H1 (cell line): ENCODE measurements around the gene ALDOA. TPM values are rescaled to one million over a fixed set of nuclear protein-coding genes. Genes with fewer than 3 reads are reported as not detected.

ENCODE experiments used
- CTCF ChIA-PET: fragments of 300-600 bp; sonication (Branson Sonifier 250); formaldehyde crosslinking; loops from one replicate; lab custom pipeline; 2021; ENCODE audit not compliant: partially characterized antibody; lab: Charles Lee
- POLR2A ChIA-PET: fragments of 300-600 bp; sonication (Branson Sonifier 250); formaldehyde crosslinking; loops from one replicate; lab custom pipeline; 2021; ENCODE audit warnings: inconsistent platforms; ENCODE audit not compliant: partially characterized antibody; lab: Charles Lee
- DNase-seq, 2 experiments: peaks; one replicate each; pipeline versions ENCODE4 v3.0.0 to v3.0.0-alpha.2; 2010 to 2022; ENCODE audit warnings: low spot score in 2 of 2, low read depth in 1 of 2, mixed read lengths in 1 of 2
- FAIRE-seq: peaks from 2 replicates; lab custom pipeline; 2011; peaks lifted over from hg19 to GRCh38; lab: Jason Lieb, UNC
- H2AFZ ChIP-seq: 2 replicates; pipeline ENCODE4 v1.8.1; 2012; ENCODE audit warnings: low read length, inconsistent platforms
- H2AK5ac ChIP-seq: 2 replicates; pipeline ENCODE4 v1.6.1; 2013; ENCODE audit warnings: low read depth, low read length
- H2BK120ac ChIP-seq: replicated peaks from 2 replicates; pipeline ENCODE3; 2013; ENCODE audit warnings: low read depth, low read length, inconsistent platforms
- H2BK12ac ChIP-seq: 2 replicates; pipeline ENCODE4 v1.6.1; 2013; ENCODE audit warnings: low read depth, low read length
- H2BK15ac ChIP-seq: 2 replicates; pipeline ENCODE4 v1.6.1; 2013; ENCODE audit warnings: low read length
- H2BK20ac ChIP-seq: 2 replicates; pipeline ENCODE4 v1.6.1; 2013; ENCODE audit warnings: low read length
- H2BK5ac ChIP-seq: 2 replicates; pipeline ENCODE4 v1.6.1; 2013; ENCODE audit warnings: low read depth, low read length
- H3K14ac ChIP-seq: 2 replicates; pipeline ENCODE4 v1.6.1; 2013; ENCODE audit warnings: inconsistent platforms; ENCODE audit not compliant: insufficient read length
- H3K18ac ChIP-seq: 2 replicates; pipeline ENCODE4 v1.6.1; 2013; ENCODE audit warnings: low read length; ENCODE audit errors: extremely low read depth
- H3K23ac ChIP-seq: 2 replicates; pipeline ENCODE4 v1.6.1; 2013; ENCODE audit warnings: inconsistent platforms; ENCODE audit not compliant: insufficient read length
- H3K23me2 ChIP-seq: 2 replicates; pipeline ENCODE4 v1.6.1; 2013; ENCODE audit warnings: low read depth, low read length
- H3K27ac ChIP-seq: 2 replicates; pipeline ENCODE4 v1.6.1; 2011; ENCODE audit warnings: low read depth, low read length, inconsistent platforms
- H3K27me3 ChIP-seq, 4 experiments: replicated peaks in 1 of 4; 1 replicate in 1 of 4; 2 replicates in 3 of 4; pipeline versions ENCODE4 v1.6.1 to v1.8.1; 2011 to 2013; ENCODE audit warnings: low read length in 3 of 4, mild to moderate bottlenecking in 3 of 4, inconsistent platforms in 2 of 4, mixed read lengths in 2 of 4, moderate library complexity in 1 of 4; ENCODE audit not compliant: control insufficient read depth in 3 of 4, insufficient read depth in 3 of 4; ENCODE audit errors: extremely low read depth in 1 of 4
- H3K36me3 ChIP-seq, 4 experiments: 2 replicates each; pipeline versions ENCODE4 v1.6.1 to v1.8.1; 2011 to 2013; ENCODE audit warnings: mild to moderate bottlenecking in 4 of 4, low read length in 3 of 4, moderate library complexity in 2 of 4, control low read depth in 1 of 4, inconsistent platforms in 1 of 4; ENCODE audit not compliant: insufficient read depth in 4 of 4, control insufficient read depth in 2 of 4
- H3K4ac ChIP-seq: replicated peaks from 2 replicates; pipeline ENCODE3; 2013; ENCODE audit warnings: low read length, low read depth, mixed read lengths, inconsistent platforms; ENCODE audit not compliant: insufficient read length
- H3K4me1 ChIP-seq, 4 experiments: replicated peaks in 1 of 4; 1 replicate in 1 of 4; 2 replicates in 3 of 4; pipeline versions ENCODE4 v1.6.1 to v1.8.1; 2011 to 2013; ENCODE audit warnings: low read length in 3 of 4, inconsistent platforms in 2 of 4, mixed read lengths in 1 of 4; ENCODE audit not compliant: insufficient read depth in 4 of 4, control insufficient read depth in 3 of 4
- H3K4me2 ChIP-seq, 2 experiments: 2 replicates each; pipeline versions ENCODE4 v1.6.1 to v1.8.1; 2011 to 2013; ENCODE audit warnings: low read depth in 2 of 2, low read length in 2 of 2, control low read depth in 1 of 2, inconsistent platforms in 1 of 2, mild to moderate bottlenecking in 1 of 2; ENCODE audit not compliant: insufficient read depth in 1 of 2
- H3K4me3 ChIP-seq, 4 experiments: fragments of 200-600, 300-600 bp in 1 of 4; sonication (generic), shearing (Covaris generic), sonication (Bioruptor Twin) in 1 of 4; 2 replicates each; pipeline versions ENCODE4 v1.5.1 to v1.8.1; 2011 to 2016; ENCODE audit warnings: low read length in 4 of 4, low read depth in 3 of 4, control low read depth in 2 of 4, inconsistent platforms in 2 of 4, mild to moderate bottlenecking in 2 of 4, mixed read lengths in 1 of 4, moderate library complexity in 1 of 4; ENCODE audit not compliant: insufficient read depth in 2 of 4; ENCODE audit errors: extremely low read depth in 1 of 4
- H3K56ac ChIP-seq: replicated peaks from 2 replicates; pipeline ENCODE3; 2013; ENCODE audit warnings: low read depth, mild to moderate bottlenecking, mixed read lengths, low read length, inconsistent platforms; ENCODE audit not compliant: insufficient read length
- H3K79me1 ChIP-seq: 2 replicates; pipeline ENCODE4 v1.6.1; 2013; ENCODE audit warnings: low read depth, low read length, control low read depth
- H3K79me2 ChIP-seq, 2 experiments: 2 replicates each; pipeline versions ENCODE4 v1.6.1 to v1.8.1; 2012 to 2013; ENCODE audit warnings: low read length in 2 of 2, mild to moderate bottlenecking in 2 of 2, inconsistent platforms in 1 of 2; ENCODE audit not compliant: insufficient read depth in 2 of 2, control insufficient read depth in 1 of 2
- H3K9ac ChIP-seq, 4 experiments: replicated peaks in 1 of 4; 1 replicate in 1 of 4; 2 replicates in 3 of 4; pipeline versions ENCODE4 v1.6.1 to v1.8.1; 2011 to 2013; ENCODE audit warnings: low read depth in 3 of 4, low read length in 3 of 4, control low read depth in 2 of 4, mild to moderate bottlenecking in 2 of 4, moderate library complexity in 2 of 4, inconsistent platforms in 1 of 4; ENCODE audit errors: extremely low read depth in 1 of 4
- H3K9me3 ChIP-seq, 2 experiments: 2 replicates each; pipeline versions ENCODE4 v1.6.1 to v1.8.1; 2012 to 2013; ENCODE audit warnings: mild to moderate bottlenecking in 2 of 2, moderate library complexity in 2 of 2, control low read depth in 1 of 2, inconsistent platforms in 1 of 2, low read depth in 1 of 2, low read length in 1 of 2, mixed read lengths in 1 of 2; ENCODE audit not compliant: insufficient read depth in 2 of 2
- H4K20me1 ChIP-seq, 2 experiments: replicated peaks in 1 of 2; 2 replicates each; pipeline versions ENCODE3 to v1.8.1; 2011 to 2013; ENCODE audit warnings: inconsistent platforms in 2 of 2, low read length in 2 of 2, mild to moderate bottlenecking in 1 of 2; ENCODE audit not compliant: insufficient read depth in 2 of 2, control insufficient read depth in 1 of 2
- H4K5ac ChIP-seq: 2 replicates; pipeline ENCODE4 v1.6.1; 2013; ENCODE audit warnings: low read length, low read depth, mixed read lengths, inconsistent platforms; ENCODE audit not compliant: insufficient read length
- H4K8ac ChIP-seq: 2 replicates; pipeline ENCODE4 v1.8.0; 2013; ENCODE audit warnings: mild to moderate bottlenecking, moderate library complexity, low read length, inconsistent platforms; ENCODE audit not compliant: insufficient read depth; ENCODE audit errors: extremely low read depth
- H4K91ac ChIP-seq: replicated peaks from 2 replicates; pipeline ENCODE3; 2013; ENCODE audit warnings: low read length, mixed read lengths, inconsistent platforms; ENCODE audit not compliant: insufficient read length
- BACH1 ChIP-seq: IDR thresholded peaks from 2 replicates; pipeline ENCODE4 v1.6.1; 2012; ENCODE audit warnings: low read length, improper control_type of control experiment
- CBX5 ChIP-seq: fragments of 300-800, 300-1000 bp; sonication (generic); IDR thresholded peaks from 2 replicates; pipeline ENCODE4 v1.7.1; 2016; ENCODE audit warnings: antibody characterized with exemption, low read length, low read depth
- CHD2 ChIP-seq: IDR thresholded peaks from 2 replicates; pipeline ENCODE4 v1.6.1; 2012; ENCODE audit warnings: low read length, improper control_type of control experiment
- MAFK ChIP-seq: IDR thresholded peaks from 2 replicates; pipeline ENCODE4 v1.6.1; 2012; ENCODE audit warnings: low read depth, mild to moderate bottlenecking, improper control_type of control experiment, low read length
- PHF8 ChIP-seq: fragments of 200-600 bp; sonication (generic); conservative IDR thresholded peaks from 2 replicates; pipeline ENCODE4 v1.7.1; 2012; ENCODE audit warnings: low read depth, mild to moderate bottlenecking, inconsistent platforms, low read length, moderate library complexity
- POLR2AphosphoS5 ChIP-seq: IDR thresholded peaks from 2 replicates; pipeline ENCODE4 v1.6.1; 2011; ENCODE audit warnings: low read depth, low read length
- RAD21 ChIP-seq, 2 experiments: IDR thresholded peaks in 1 of 2; conservative IDR thresholded peaks in 1 of 2; 2 replicates each; pipeline ENCODE4 v1.6.1; 2011; ENCODE audit warnings: low read depth in 2 of 2, low read length in 2 of 2, improper control_type of control experiment in 1 of 2, inconsistent platforms in 1 of 2, mild to moderate bottlenecking in 1 of 2, moderate library complexity in 1 of 2
- RFX5 ChIP-seq: IDR thresholded peaks from 2 replicates; pipeline ENCODE4 v1.6.1; 2011; ENCODE audit warnings: low read depth, low read length, improper control_type of control experiment, borderline replicate concordance
- SP4 ChIP-seq: IDR thresholded peaks from 2 replicates; pipeline ENCODE4 v1.6.1; 2012; ENCODE audit warnings: low read length, inconsistent platforms
- SRF ChIP-seq: IDR thresholded peaks from 2 replicates; pipeline ENCODE4 v1.6.1; 2011; ENCODE audit warnings: mild to moderate bottlenecking, low read depth, low read length, moderate library complexity
- TEAD4 ChIP-seq: IDR thresholded peaks from 2 replicates; pipeline ENCODE4 v1.6.1; 2012; ENCODE audit warnings: low read depth, low read length, inconsistent platforms, mixed read lengths
- WGBS, 2 experiments: shearing (Covaris generic) in 1 of 2; methylation state at CpG; one replicate each; pipeline versions ENCODE4 v1.1.6 to v1.1.7; 2013 to 2015; ENCODE audit warnings: low lambda C conversion rate in 2 of 2, mixed read lengths in 2 of 2, inconsistent platforms in 1 of 2, low coverage in 1 of 2, missing lambda C conversion rate in 1 of 2; ENCODE audit not compliant: insufficient replicate concordance in 2 of 2, insufficient coverage in 1 of 2, insufficient read length in 1 of 2; ENCODE audit errors: extremely low coverage in 1 of 2, missing lambda C conversion rate in 1 of 2; 5-methylcytosine and 5-hydroxymethylcytosine counted together
- polyA plus RNA-seq, 7 experiments: library from polyadenylated mRNA; depleted of rRNA in 3 of 7; stranded (reverse) in 5 of 7; unstranded in 2 of 7; fragments of >200 nt in 5 of 7; fragments of 200-250 nt in 2 of 7; gene quantifications; 1 replicate in 5 of 7; 2 replicates in 1 of 7; 4 replicates in 1 of 7; pipeline versions ENCODE4 v1.2.1 to v1.2.3, GENCODE V29; 2011 to 2013; ENCODE audit warnings: missing spikeins in 2 of 7, mixed read lengths in 2 of 7
- total RNA-seq: library from RNA; stranded (reverse); fragmentation: NEBNext Ultra II Directional; extraction: Animal tissue kit (Norgen Biotek cat#: 25700); gene quantifications from 2 replicates; pipeline ENCODE4 v1.2.1, GENCODE V29; 2021
- TF ChIP-seq, protein P1 (sequence below): IDR thresholded peaks from 2 replicates; pipeline ENCODE4 v1.6.1; 2011; ENCODE audit warnings: low read length, improper control_type of control experiment

The ALDOA gene
- total and polyA plus RNA-seq, 2 of the 8 experiments (the other 6 are each of a cell fraction or from before 2014, with no cell fraction given), result 1,072 to 1,083 TPM

DNA sequence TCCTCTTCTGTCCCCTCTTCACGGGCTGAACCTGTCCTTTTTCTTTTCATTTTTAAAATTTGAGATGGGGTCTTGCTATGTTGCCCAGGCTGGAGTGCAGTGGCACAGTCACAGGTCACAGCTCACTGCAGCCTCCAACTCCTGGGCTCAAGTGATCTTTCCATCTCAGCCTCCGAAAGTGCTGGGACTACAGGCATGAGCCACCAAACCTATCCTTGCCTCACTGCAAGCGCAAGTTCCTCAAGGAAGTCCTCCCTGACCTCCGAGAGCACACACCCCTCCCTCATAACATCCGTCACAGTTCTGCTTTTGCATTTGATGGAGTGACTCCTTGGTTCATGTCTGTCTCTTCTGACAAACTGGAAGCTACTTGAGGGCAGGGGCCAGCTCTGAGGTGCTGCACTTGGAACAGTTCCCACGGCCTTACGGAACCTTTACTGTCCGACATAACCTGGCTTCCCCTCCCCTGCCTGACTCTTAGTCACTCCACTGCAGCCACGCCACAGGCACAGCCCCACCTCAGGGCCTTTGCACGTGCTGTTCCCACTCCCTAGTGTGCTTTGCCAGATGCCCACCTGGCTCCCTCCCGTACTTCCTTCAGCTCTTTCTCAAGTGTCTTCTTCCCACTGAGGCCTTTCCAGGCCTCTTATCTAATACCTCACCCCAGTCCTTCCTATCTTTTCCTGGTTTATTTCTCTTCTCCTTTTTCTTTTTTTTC is 21.8 kb downstream of the ALDOA start:
- H3K23ac ChIP-seq, result no peak overlapping the region
- no peak overlapping the region for H4K5ac ChIP-seq
- H2AFZ ChIP-seq, result no peak overlapping the region
- no peak overlapping the region for H2AK5ac ChIP-seq
- H3K27ac ChIP-seq, result no peak overlapping the region
- no peak overlapping the region for H3K56ac ChIP-seq
- H4K91ac ChIP-seq, result no peak overlapping the region
- H2BK5ac ChIP-seq, result no peak overlapping the region
- H3K4ac ChIP-seq, result no peak overlapping the region
- H3K18ac ChIP-seq, result no peak overlapping the region
- no peak overlapping the region for H3K9ac ChIP-seq
- peaks cover 0 to 4% (median 0%) of the 10 kb centered on the region in 4 experiments; a peak in 3 of 7 replicates for H3K4me1 ChIP-seq
- ChIA-PET POLR2A (interaction anchor here (2.6 to 14.0 kb wide), 2 partner anchors 9 to 15 kb away, joined by 6 to 353 read pairs; partner anchors contain the start of genes ALDOA and PPP4C), CTCF (interaction anchor here (1.2 to 7.7 kb wide), 2 partner anchors 25 to 56 kb away, joined by 3 to 90 read pairs; partner anchors contain the start of gene GDPD3)
- DNase-seq (no peak), FAIRE-seq (no peak)
- H2BK20ac ChIP-seq, result no peak overlapping the region
- peaks cover 7 to 9% of the 10 kb centered on the region in 2 experiments for H4K20me1 ChIP-seq
- H2BK120ac ChIP-seq, result no peak overlapping the region
- H3K9me3 ChIP-seq, result no peaks in the 10 kb centered on the region
- H4K8ac ChIP-seq, result no peak overlapping the region
- no peak overlapping the region for H3K4me3 ChIP-seq
- no peak overlapping the region for H3K4me2 ChIP-seq
- H3K36me3 ChIP-seq, result peaks cover 17 to 35% (median 24%) of the 10 kb centered on the region in 4 experiments
- no peak overlapping the region for H2BK12ac ChIP-seq
- H3K79me1 ChIP-seq, result no peaks in the 10 kb centered on the region
- 93% methylated on average over 11 of the region's 11 CpGs; no CpG with 5 or more reads in 1 of the 2 experiments for WGBS, 2 experiments
- no peaks in the 10 kb centered on the region for H3K79me2 ChIP-seq
- H3K27me3 ChIP-seq, result peaks cover 0 to 3% (median 0%) of the 10 kb centered on the region in 4 experiments; a peak in 1 of 7 replicates
- H2BK15ac ChIP-seq, result no peak overlapping the region
- H3K14ac ChIP-seq, result no peak overlapping the region
- H3K23me2 ChIP-seq, result peaks cover 12% of the 10 kb centered on the region; the same call in 1 of the 2 replicates
- TF ChIP-seq RAD21 (IDR thresholded peaks at IDR 0.05 in 1 of 2, conservative IDR thresholded peaks at IDR 0.05 in 1 of 2; ENCODE audit: low read depth in 2 of 2, low read length in 2 of 2) (no peak), CHD2 (no peak), SRF (no peak), RFX5 (no peak), POLR2AphosphoS5 (no peak), MAFK (no peak), BACH1 (no peak), TEAD4 (no peak), SP4 (no peak), CBX5 (no peak), PHF8 (no peak)
- TF ChIP-seq, protein P1, sequence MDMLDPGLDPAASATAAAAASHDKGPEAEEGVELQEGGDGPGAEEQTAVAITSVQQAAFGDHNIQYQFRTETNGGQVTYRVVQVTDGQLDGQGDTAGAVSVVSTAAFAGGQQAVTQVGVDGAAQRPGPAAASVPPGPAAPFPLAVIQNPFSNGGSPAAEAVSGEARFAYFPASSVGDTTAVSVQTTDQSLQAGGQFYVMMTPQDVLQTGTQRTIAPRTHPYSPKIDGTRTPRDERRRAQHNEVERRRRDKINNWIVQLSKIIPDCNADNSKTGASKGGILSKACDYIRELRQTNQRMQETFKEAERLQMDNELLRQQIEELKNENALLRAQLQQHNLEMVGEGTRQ, result no peak
